ENCODE data around the gene SOX13.

The SOX13 gene

GRCh38 chr1:204126386-204126785 is 53.5 kb downstream of the SOX13 start:
- Histone ChIP-seq H3K4me2 (no peak overlapping the region), H3K36me3 (no peaks in the 10 kb centered on the region), H3K4me3 (no peak overlapping the region), H3K9me3 (no peaks in the 10 kb centered on the region), H4K20me1 (no peaks in the 10 kb centered on the region), H3K27me3 (no peaks in the 10 kb centered on the region), H3K27ac (no peak overlapping the region), H3K4me1 (peaks cover 31% of the 10 kb centered on the region), H3K9ac (no peak overlapping the region)
- TF ChIP-seq Cebpa-rat (IDR thresholded peaks at IDR 0.05): no peak

GRCh38 chr1:204126956-204127355 is 54.0 kb downstream of the SOX13 start:
- TF ChIP-seq Cebpa-rat (IDR thresholded peaks at IDR 0.05): no peak

GRCh38 chr1:204127597-204128242 is 54.8 kb downstream of the SOX13 start:
- no peak for TF ChIP-seq Cebpa-rat (IDR thresholded peaks at IDR 0.05)
- Histone ChIP-seq H4K20me1 (no peaks in the 10 kb centered on the region), H3K27ac (no peak overlapping the region), H3K4me1 (peaks cover 31% of the 10 kb centered on the region), H3K4me2 (no peak overlapping the region), H3K9me3 (no peaks in the 10 kb centered on the region), H3K4me3 (no peak overlapping the region), H3K9ac (no peak overlapping the region), H3K27me3 (no peaks in the 10 kb centered on the region), H3K36me3 (no peaks in the 10 kb centered on the region)

More at GRCh38 chr1:204126956-204127355, 54.0 kb downstream of the SOX13 start:
- Histone ChIP-seq H3K4me1 (peaks cover 31% of the 10 kb centered on the region), H3K36me3 (no peaks in the 10 kb centered on the region), H3K27me3 (no peaks in the 10 kb centered on the region), H3K4me3 (no peak overlapping the region), H3K27ac (no peak overlapping the region), H3K9ac (no peak overlapping the region), H4K20me1 (no peaks in the 10 kb centered on the region), H3K9me3 (no peaks in the 10 kb centered on the region), H3K4me2 (no peak overlapping the region; the same call in 1 of the 2 replicates)

- no peaks in the 10 kb centered on the region for H4K20me1 ChIP-seq
- TF ChIP-seq Cebpa-rat (IDR thresholded peaks at IDR 0.05): no peak
- H3K4me3 ChIP-seq: no peak overlapping the region
- H3K27me3 ChIP-seq: no peaks in the 10 kb centered on the region
- no peaks in the 10 kb centered on the region for H3K9me3 ChIP-seq
- no peak overlapping the region for H3K27ac ChIP-seq
- no peak overlapping the region for H3K9ac ChIP-seq
- H3K4me2 ChIP-seq: peak overlapping the region; percentile 52
- no peaks in the 10 kb centered on the region for H3K36me3 ChIP-seq
- peaks cover 31% of the 10 kb centered on the region for H3K4me1 ChIP-seq
These were observed 55.6 kb downstream of the SOX13 start for GRCh38 chr1:204128464-204128963.

GRCh38 chr1:204128964-204129896 is 56.3 kb downstream of the SOX13 start:
- H3K4me2 ChIP-seq: peak overlapping the region; percentile 52
- peaks cover 37% of the 10 kb centered on the region for H3K4me1 ChIP-seq
- no peaks in the 10 kb centered on the region for H3K27me3 ChIP-seq
- no peaks in the 10 kb centered on the region for H4K20me1 ChIP-seq
- H3K9me3 ChIP-seq: no peaks in the 10 kb centered on the region
- no peak for TF ChIP-seq Cebpa-rat (IDR thresholded peaks at IDR 0.05)
- H3K4me3 ChIP-seq: no peak overlapping the region
- H3K27ac ChIP-seq: 0 out of 2 replicates have a peak overlapping the region, but pooled peaks have one; percentile 30
- H3K9ac ChIP-seq: peak overlapping the region; percentile 24; the same call in 1 of the 2 replicates
- H3K36me3 ChIP-seq: peaks cover 2% of the 10 kb centered on the region; the same call in 1 of the 2 replicates

GRCh38 chr1:204130178-204130577 is 57.3 kb downstream of the SOX13 start:
- no peak for TF ChIP-seq Cebpa-rat (IDR thresholded peaks at IDR 0.05)
- Histone ChIP-seq H3K4me1 (peaks cover 40% of the 10 kb centered on the region), H3K27ac (no peak overlapping the region), H3K4me3 (no peak overlapping the region), H3K9ac (no peak overlapping the region), H3K4me2 (no peak overlapping the region), H3K36me3 (peaks cover 10% of the 10 kb centered on the region; the same call in 1 of the 2 replicates), H3K27me3 (no peaks in the 10 kb centered on the region), H3K9me3 (no peaks in the 10 kb centered on the region), H4K20me1 (no peaks in the 10 kb centered on the region)

- H3K4me1 ChIP-seq: peaks cover 29% of the 10 kb centered on the region
- peaks cover 14% of the 10 kb centered on the region; the same call in 1 of the 2 replicates for H3K36me3 ChIP-seq
- no peak overlapping the region for H3K27ac ChIP-seq
- H3K4me3 ChIP-seq: no peak overlapping the region
- no peak overlapping the region for H3K4me2 ChIP-seq
- no peaks in the 10 kb centered on the region for H3K27me3 ChIP-seq
- no peaks in the 10 kb centered on the region for H4K20me1 ChIP-seq
- TF ChIP-seq Cebpa-rat (IDR thresholded peaks at IDR 0.05): no peak
- no peaks in the 10 kb centered on the region for H3K9me3 ChIP-seq
- H3K9ac ChIP-seq: no peak overlapping the region
These were observed 58.3 kb downstream of the SOX13 start for GRCh38 chr1:204130981-204131892.

GRCh38 chr1:204131978-204132377 is 59.1 kb downstream of the SOX13 start:
- H3K36me3 ChIP-seq: peaks cover 17% of the 10 kb centered on the region; the same call in 1 of the 2 replicates
- no peak overlapping the region for H3K4me2 ChIP-seq
- no peaks in the 10 kb centered on the region for H3K9me3 ChIP-seq
- H3K4me3 ChIP-seq: no peak overlapping the region
- no peaks in the 10 kb centered on the region for H4K20me1 ChIP-seq
- no peaks in the 10 kb centered on the region for H3K27me3 ChIP-seq
- no peak overlapping the region for H3K9ac ChIP-seq
- no peak overlapping the region for H3K27ac ChIP-seq
- H3K4me1 ChIP-seq: peaks cover 22% of the 10 kb centered on the region
- TF ChIP-seq Cebpa-rat (IDR thresholded peaks at IDR 0.05): no peak

- Histone ChIP-seq H3K36me3 (peaks cover 22% of the 10 kb centered on the region; the same call in 1 of the 2 replicates), H3K9ac (no peak overlapping the region), H4K20me1 (no peaks in the 10 kb centered on the region), H3K27ac (no peak overlapping the region), H3K4me3 (no peak overlapping the region), H3K9me3 (no peaks in the 10 kb centered on the region), H3K4me1 (peaks cover 17% of the 10 kb centered on the region), H3K4me2 (no peak overlapping the region), H3K27me3 (no peaks in the 10 kb centered on the region)
- no peak for TF ChIP-seq Cebpa-rat (IDR thresholded peaks at IDR 0.05)
These were observed 59.8 kb downstream of the SOX13 start for GRCh38 chr1:204132718-204133117.
